ENCODE measurements around the gene MORF4L1.
"Not testable (repeated sequence)": the region's sequence is repeated elsewhere in the genome, so short reads cannot be mapped to it uniquely, and the experiment has no call there.

The MORF4L1 gene

DNA sequence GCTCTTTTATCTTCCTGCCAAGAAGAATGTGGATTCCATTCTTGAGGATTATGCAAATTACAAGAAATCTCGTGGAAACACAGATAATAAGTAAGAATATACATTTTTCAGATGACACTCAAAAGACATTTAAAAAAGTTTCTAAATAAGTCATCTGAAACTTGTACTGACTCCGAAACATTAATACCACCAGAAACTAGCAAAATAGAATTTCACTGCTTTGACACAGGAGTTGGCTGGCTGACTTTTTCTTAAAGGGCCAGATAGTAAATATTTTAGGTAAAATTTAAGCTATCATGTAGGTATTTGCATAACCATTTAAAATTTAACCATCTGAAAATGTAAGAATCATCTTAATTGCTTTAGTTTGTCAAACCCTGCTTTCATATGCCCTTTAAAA, 20.8 kb downstream of the MORF4L1 start:
- Histone ChIP-seq H3K9me3 (replicated peaks; ENCODE audit: insufficient read depth, low read length) (no peaks in the 10 kb centered on the region), H3K9me2 (replicated peaks; ENCODE audit: insufficient read depth, low read length) (no peaks in the 10 kb centered on the region), H3F3A (ENCODE audit: insufficient read depth, low read length) (no peaks in the 10 kb centered on the region), H3K79me2 (ENCODE audit: low read length) (peaks cover 79% of the 10 kb centered on the region), H4K20me1 (ENCODE audit: insufficient read depth, low read length) (peaks cover 5% of the 10 kb centered on the region; the same call in 1 of the 2 replicates), H3K36me3 (replicated peaks; ENCODE audit: insufficient read depth, low read length) (peaks cover 15% of the 10 kb centered on the region; the same call in 1 of the 2 replicates), H3K27ac (ENCODE audit: low read length) (no peak overlapping the region; the same call in 1 of the 2 replicates), H3K4me3 (ENCODE audit: low read length) (no peak overlapping the region), H3K4me1 (ENCODE audit: low read length) (peaks cover 14% of the 10 kb centered on the region), H3K27me3 (replicated peaks; ENCODE audit: insufficient read depth, low read length) (no peaks in the 10 kb centered on the region), H2AFZ (ENCODE audit: low read length) (no peak overlapping the region), H3K9ac (ENCODE audit: low read length) (no peak overlapping the region), H3K4me2 (ENCODE audit: low read depth, low read length) (no peak overlapping the region; the same call in 1 of the 2 replicates)
- DNase-seq: no peak
- TF ChIP-seq EZH2 (optimal IDR thresholded peaks at IDR 0.05; ENCODE audit: low read depth, low read length): no peak
- TF ChIP-seq, protein P1, sequence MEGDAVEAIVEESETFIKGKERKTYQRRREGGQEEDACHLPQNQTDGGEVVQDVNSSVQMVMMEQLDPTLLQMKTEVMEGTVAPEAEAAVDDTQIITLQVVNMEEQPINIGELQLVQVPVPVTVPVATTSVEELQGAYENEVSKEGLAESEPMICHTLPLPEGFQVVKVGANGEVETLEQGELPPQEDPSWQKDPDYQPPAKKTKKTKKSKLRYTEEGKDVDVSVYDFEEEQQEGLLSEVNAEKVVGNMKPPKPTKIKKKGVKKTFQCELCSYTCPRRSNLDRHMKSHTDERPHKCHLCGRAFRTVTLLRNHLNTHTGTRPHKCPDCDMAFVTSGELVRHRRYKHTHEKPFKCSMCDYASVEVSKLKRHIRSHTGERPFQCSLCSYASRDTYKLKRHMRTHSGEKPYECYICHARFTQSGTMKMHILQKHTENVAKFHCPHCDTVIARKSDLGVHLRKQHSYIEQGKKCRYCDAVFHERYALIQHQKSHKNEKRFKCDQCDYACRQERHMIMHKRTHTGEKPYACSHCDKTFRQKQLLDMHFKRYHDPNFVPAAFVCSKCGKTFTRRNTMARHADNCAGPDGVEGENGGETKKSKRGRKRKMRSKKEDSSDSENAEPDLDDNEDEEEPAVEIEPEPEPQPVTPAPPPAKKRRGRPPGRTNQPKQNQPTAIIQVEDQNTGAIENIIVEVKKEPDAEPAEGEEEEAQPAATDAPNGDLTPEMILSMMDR (IDR thresholded peaks at IDR 0.05; ENCODE audit: low read length): no peak
- TF ChIP-seq EZH2phosphoT487 (IDR thresholded peaks at IDR 0.05; ENCODE audit: low read length): no peak

DNA sequence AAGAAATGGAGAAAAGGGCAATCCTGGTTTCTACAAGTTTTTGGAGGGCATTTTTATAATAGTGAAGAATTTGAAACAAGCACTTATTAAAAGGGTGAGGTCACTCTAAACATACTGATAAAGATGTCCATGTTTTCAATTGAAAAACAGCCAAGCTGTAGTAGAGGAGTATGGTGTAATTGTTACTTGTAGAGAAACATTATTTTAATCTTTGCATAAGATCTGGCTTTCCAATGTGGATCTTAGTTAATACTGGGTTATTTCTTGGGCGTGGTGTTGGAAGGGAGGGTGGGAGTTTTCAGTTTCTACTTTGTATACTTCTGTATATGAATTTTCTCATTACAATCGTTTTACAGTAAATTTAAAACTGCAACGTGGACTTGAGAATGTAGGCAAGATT, 22.8 kb downstream of the MORF4L1 start:
- no peak overlapping the region for H3K4me2 ChIP-seq (ENCODE audit: low read depth, low read length)
- peaks cover 14% of the 10 kb centered on the region for H3K4me1 ChIP-seq (ENCODE audit: low read length)
- DNase-seq: no peak
- TF ChIP-seq, protein P1 (IDR thresholded peaks at IDR 0.05; ENCODE audit: low read length): no peak
- TF ChIP-seq EZH2phosphoT487 (IDR thresholded peaks at IDR 0.05; ENCODE audit: low read length): no peak
- no peak for TF ChIP-seq EZH2 (optimal IDR thresholded peaks at IDR 0.05; ENCODE audit: low read depth, low read length)
- no peaks in the 10 kb centered on the region for H3F3A ChIP-seq (ENCODE audit: insufficient read depth, low read length)
- no peak overlapping the region for H3K9ac ChIP-seq (ENCODE audit: low read length)
- no peak overlapping the region for H3K27ac ChIP-seq (ENCODE audit: low read length)
- H3K4me3 ChIP-seq (ENCODE audit: low read length): no peak overlapping the region
- H3K9me3 ChIP-seq (replicated peaks; ENCODE audit: insufficient read depth, low read length): no peaks in the 10 kb centered on the region
- H3K27me3 ChIP-seq (replicated peaks; ENCODE audit: insufficient read depth, low read length): no peaks in the 10 kb centered on the region
- H3K36me3 ChIP-seq (replicated peaks; ENCODE audit: insufficient read depth, low read length): peaks cover 15% of the 10 kb centered on the region; the same call in 1 of the 2 replicates
- H4K20me1 ChIP-seq (ENCODE audit: insufficient read depth, low read length): peaks cover 5% of the 10 kb centered on the region; the same call in 1 of the 2 replicates
- H3K79me2 ChIP-seq (ENCODE audit: low read length): peaks cover 72% of the 10 kb centered on the region
- no peaks in the 10 kb centered on the region for H3K9me2 ChIP-seq (replicated peaks; ENCODE audit: insufficient read depth, low read length)
- H2AFZ ChIP-seq (ENCODE audit: low read length): no peak overlapping the region

DNA sequence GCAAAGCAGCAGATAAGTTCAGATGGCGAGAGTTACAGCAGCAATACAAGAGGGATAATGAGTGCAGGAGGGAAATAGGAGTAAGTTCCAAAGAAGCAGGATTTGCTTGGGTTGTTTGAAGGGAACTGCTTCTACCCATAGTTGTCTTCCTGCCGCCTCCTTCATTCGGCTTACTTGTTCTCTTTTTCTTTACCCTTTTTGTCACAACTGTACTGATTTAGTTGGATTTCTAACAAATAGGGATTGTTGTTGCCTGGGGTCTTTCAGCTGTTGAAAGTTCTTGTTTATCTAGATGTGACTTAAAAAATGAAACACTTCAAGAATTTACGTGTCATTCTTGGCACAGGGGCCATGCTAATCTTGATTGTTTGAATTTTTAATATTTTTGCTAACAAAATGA, 25.9 kb downstream of the MORF4L1 start:
- no peaks in the 10 kb centered on the region for H3K27me3 ChIP-seq (replicated peaks; ENCODE audit: insufficient read depth, low read length)
- H3K27ac ChIP-seq (ENCODE audit: low read length): no peak overlapping the region
- no peak overlapping the region for H3K9ac ChIP-seq (ENCODE audit: low read length)
- H3K9me3 ChIP-seq (replicated peaks; ENCODE audit: insufficient read depth, low read length): no peaks in the 10 kb centered on the region
- H2AFZ ChIP-seq (ENCODE audit: low read length): no peak overlapping the region
- H3K79me2 ChIP-seq (ENCODE audit: low read length): peaks cover 45% of the 10 kb centered on the region
- peaks cover 2% of the 10 kb centered on the region; the same call in 1 of the 2 replicates for H4K20me1 ChIP-seq (ENCODE audit: insufficient read depth, low read length)
- peaks cover 15% of the 10 kb centered on the region; the same call in 1 of the 2 replicates for H3K36me3 ChIP-seq (replicated peaks; ENCODE audit: insufficient read depth, low read length)
- no peaks in the 10 kb centered on the region for H3K9me2 ChIP-seq (replicated peaks; ENCODE audit: insufficient read depth, low read length)
- H3F3A ChIP-seq (ENCODE audit: insufficient read depth, low read length): no peaks in the 10 kb centered on the region
- 0 out of 2 replicates have a peak, but pooled peaks cover 4% of the 10 kb centered on the region for H3K4me1 ChIP-seq (ENCODE audit: low read length)
- H3K4me3 ChIP-seq (ENCODE audit: low read length): no peak overlapping the region
- H3K4me2 ChIP-seq (ENCODE audit: low read depth, low read length): no peak overlapping the region
- DNase-seq: no peak
- TF ChIP-seq EZH2 (optimal IDR thresholded peaks at IDR 0.05; ENCODE audit: low read depth, low read length) (no peak), EZH2phosphoT487 (IDR thresholded peaks at IDR 0.05; ENCODE audit: low read length) (no peak)
- TF ChIP-seq, protein P1 (IDR thresholded peaks at IDR 0.05; ENCODE audit: low read length): no peak

DNA sequence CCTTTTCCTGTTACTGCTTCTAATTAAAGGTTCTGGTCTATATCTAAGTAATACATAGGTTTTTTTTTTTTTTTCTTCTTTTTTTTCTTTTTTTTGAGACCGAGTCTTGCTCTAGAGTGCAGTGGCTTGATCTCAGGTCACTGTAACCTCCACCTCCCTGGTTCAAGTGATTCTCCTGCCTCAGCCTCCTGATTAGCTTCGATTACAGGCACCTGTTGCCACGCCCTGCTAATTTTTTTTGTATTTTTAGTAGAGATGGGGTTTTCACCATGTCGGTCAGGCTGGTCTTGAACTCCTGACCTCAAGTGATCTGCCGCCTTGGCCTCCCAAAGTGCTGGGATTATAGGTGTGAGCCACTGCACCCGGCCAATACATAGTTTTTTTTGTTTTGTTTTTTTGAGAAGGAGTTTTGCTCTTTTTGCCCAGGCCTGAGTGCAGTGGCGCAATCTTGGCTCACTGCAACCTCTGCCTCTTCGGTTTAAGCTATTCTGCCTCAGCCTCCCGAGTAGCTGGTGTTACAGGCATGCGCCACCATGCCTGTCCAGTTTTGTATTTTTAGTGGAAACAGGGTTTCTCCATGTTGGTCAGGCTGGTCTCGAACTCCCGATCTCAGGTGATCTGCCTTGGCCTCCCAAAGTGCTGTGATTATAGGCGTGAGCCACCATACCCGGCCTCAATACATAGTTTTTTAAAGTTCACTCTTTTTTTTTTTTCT, 28.3 kb downstream of the MORF4L1 start:
- H4K20me1 ChIP-seq (ENCODE audit: insufficient read depth, low read length); H2AFZ ChIP-seq (ENCODE audit: low read length); H3K4me1 ChIP-seq (ENCODE audit: low read length); H3K4me3 ChIP-seq (ENCODE audit: low read length); H3K4me2 ChIP-seq (ENCODE audit: low read depth, low read length); H3K9me3 ChIP-seq (replicated peaks; ENCODE audit: insufficient read depth, low read length); H3K27me3 ChIP-seq (replicated peaks; ENCODE audit: insufficient read depth, low read length); H3F3A ChIP-seq (ENCODE audit: insufficient read depth, low read length); H3K9me2 ChIP-seq (replicated peaks; ENCODE audit: insufficient read depth, low read length); H3K27ac ChIP-seq (ENCODE audit: low read length); H3K9ac ChIP-seq (ENCODE audit: low read length); DNase-seq; H3K36me3 ChIP-seq (replicated peaks; ENCODE audit: insufficient read depth, low read length): not testable (repeated sequence)
- H3K79me2 ChIP-seq (ENCODE audit: low read length): peaks cover 24% of the 10 kb centered on the region

DNA sequence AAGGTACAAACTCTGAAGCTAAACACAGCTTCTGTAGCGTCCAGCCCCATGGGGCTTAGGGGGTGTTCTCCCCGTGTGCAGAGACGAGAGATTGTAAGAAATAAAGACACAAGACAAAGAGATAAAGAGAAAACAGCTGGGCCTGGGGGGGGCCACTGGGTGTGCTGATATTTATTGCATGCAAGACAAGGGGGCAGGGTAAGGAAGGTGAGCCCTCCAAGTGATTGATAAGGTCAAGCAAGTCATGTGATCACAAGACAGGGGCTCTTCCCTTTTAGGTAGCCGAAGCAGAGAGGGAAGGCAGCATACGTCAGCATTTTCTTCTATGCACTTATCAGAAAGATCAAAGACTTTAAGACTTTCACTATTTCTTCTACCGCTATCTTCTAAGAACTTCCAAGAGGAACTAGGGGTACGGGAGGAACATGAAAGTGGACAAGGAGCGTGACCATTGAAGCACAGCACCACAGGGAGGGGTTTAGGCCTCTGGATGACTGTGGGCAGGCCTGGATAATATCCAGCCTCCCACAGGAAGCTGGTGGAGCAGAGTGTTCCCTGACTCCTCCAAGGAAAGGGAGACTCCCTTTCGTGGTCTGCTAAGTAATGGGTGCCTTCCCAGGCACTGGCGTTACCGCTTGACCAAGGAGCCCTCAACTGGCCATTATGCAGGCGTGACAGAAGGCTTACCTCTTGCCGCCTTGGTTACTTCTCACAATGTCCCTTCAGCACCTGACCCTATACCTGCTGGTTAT, 29.8 kb downstream of the MORF4L1 start:
- H3K79me2 ChIP-seq (ENCODE audit: low read length): peaks cover 15% of the 10 kb centered on the region; the same call in 1 of the 2 replicates
- not testable (repeated sequence) for H3K4me2 ChIP-seq (ENCODE audit: low read depth, low read length); H3F3A ChIP-seq (ENCODE audit: insufficient read depth, low read length); H3K36me3 ChIP-seq (replicated peaks; ENCODE audit: insufficient read depth, low read length); H3K9ac ChIP-seq (ENCODE audit: low read length); H3K27me3 ChIP-seq (replicated peaks; ENCODE audit: insufficient read depth, low read length); H3K4me1 ChIP-seq (ENCODE audit: low read length); H2AFZ ChIP-seq (ENCODE audit: low read length); H3K9me2 ChIP-seq (replicated peaks; ENCODE audit: insufficient read depth, low read length); H3K27ac ChIP-seq (ENCODE audit: low read length); H3K4me3 ChIP-seq (ENCODE audit: low read length); H4K20me1 ChIP-seq (ENCODE audit: insufficient read depth, low read length); DNase-seq; H3K9me3 ChIP-seq (replicated peaks; ENCODE audit: insufficient read depth, low read length)
